Fibroblast of mammary gland (primary cell): Measurements from ENCODE around the gene AMER3.

Experiments
- DNase-seq: peaks from one replicate; pipeline ENCODE4 v3.0.0-alpha.2; 2010; ENCODE audit warnings: low read depth
- H3K4me3 ChIP-seq: 2 replicates; pipeline ENCODE4 v1.5.1; 2011; ENCODE audit warnings: low read depth, mild to moderate bottlenecking, low read length, moderate library complexity; ENCODE audit not compliant: control insufficient read depth
- TF ChIP-seq, protein P1 (sequence below): conservative IDR thresholded peaks from 2 replicates; pipeline ENCODE4 v1.5.1; 2011; ENCODE audit warnings: low read depth, low read length, inconsistent platforms; ENCODE audit not compliant: control insufficient read depth, insufficient read depth

AMER3 gene

DNA sequence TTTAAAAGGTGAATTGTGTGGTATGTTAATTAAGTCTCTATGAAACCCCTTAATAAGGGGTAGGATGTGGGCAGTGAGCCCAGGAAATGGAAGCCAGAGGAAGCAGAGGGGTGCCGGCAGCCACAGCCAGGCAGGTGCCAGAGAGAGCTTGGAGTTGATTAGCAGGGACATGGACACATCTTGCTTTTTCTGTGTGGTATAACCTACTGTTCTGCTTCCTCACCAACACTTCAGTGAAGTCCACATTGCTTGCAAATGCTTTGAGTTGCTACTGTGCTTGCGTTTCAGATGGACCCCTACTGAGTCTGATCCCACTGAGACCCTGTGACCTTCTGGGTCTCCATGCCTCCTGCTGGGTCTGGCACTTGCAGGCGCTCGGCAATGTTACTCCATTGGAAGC is 51.0 kb downstream of the AMER3 start:
- no peak overlapping the region for H3K4me3 ChIP-seq
- TF ChIP-seq, protein P1, sequence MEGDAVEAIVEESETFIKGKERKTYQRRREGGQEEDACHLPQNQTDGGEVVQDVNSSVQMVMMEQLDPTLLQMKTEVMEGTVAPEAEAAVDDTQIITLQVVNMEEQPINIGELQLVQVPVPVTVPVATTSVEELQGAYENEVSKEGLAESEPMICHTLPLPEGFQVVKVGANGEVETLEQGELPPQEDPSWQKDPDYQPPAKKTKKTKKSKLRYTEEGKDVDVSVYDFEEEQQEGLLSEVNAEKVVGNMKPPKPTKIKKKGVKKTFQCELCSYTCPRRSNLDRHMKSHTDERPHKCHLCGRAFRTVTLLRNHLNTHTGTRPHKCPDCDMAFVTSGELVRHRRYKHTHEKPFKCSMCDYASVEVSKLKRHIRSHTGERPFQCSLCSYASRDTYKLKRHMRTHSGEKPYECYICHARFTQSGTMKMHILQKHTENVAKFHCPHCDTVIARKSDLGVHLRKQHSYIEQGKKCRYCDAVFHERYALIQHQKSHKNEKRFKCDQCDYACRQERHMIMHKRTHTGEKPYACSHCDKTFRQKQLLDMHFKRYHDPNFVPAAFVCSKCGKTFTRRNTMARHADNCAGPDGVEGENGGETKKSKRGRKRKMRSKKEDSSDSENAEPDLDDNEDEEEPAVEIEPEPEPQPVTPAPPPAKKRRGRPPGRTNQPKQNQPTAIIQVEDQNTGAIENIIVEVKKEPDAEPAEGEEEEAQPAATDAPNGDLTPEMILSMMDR: no peak
- DNase-seq: no peak

DNA sequence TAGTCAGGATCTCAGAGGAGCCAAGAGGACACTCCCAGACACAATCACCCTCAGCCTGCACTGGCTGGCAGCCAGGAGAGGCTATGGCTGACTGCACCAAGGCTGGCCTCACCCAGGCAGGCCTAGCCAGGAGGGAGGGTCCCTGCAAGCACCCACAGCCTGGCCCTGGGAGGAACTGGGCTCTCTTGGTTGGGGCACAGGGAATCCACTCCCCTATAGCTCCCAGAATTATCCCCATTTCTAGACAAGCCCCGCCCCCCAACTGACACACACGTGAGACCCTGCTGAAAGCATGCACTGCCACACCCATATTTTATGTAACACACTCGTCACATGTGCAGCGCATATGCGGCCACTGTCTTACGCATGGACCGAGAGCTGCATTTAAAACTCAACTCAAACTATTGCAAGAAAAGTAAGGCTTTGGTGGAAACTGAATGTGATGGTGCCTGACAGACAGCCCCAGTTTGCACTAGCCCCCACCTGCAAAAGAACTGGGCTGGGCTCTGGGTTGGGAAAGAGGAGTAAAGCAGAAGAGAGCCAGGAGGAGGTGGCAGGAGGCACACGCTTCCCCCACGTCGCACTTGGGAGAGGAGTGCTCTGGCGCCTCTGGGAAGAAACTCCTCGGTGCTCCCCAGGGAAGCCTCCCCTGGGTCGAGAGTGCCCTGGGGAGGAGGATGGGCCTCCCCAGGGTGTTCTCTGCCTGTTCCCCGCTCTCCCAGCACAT is 52.5 kb downstream of the AMER3 start:
- no peak for DNase-seq
- TF ChIP-seq, protein P1: no peak
- H3K4me3 ChIP-seq: no peak overlapping the region

DNA sequence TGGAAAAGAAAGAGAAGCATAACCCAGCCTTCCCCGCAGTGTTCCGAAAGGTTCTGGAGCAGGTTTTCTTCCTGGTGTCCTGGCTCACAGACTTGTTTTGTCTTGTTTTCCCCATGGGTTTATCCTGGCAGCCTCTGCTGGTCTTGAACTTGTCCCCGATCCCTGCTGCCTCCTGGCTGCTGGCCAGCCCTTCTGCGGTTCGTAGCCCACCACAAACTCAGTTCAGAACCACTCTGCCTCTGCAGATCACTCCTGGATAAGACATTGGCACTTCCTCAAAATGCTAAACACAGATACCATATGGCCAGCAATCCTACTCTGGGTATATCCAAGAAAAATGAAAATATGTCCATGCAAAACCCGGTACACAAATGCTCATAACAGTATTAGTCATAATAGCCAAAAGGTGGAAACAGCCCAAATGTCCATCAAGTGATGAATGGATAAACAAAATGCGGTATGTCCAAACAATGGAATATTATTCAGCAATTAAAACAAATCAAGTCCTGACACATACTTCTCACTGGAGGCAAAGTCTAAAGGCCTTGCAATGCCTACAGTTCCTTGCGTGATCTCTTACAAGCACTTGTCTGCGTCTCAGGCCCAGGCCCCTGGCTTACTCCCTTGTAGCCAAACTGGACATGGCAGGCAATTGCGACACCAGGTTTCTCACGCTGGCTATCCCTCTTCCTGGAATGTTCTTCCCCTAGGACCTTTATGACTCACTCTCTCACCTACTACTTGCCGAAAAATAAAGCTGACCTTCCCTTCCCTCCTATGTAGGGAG is 53.3 kb downstream of the AMER3 start:
- TF ChIP-seq, protein P1: no peak
- no peak overlapping the region for H3K4me3 ChIP-seq
- peak; percentile 35 for DNase-seq

DNA sequence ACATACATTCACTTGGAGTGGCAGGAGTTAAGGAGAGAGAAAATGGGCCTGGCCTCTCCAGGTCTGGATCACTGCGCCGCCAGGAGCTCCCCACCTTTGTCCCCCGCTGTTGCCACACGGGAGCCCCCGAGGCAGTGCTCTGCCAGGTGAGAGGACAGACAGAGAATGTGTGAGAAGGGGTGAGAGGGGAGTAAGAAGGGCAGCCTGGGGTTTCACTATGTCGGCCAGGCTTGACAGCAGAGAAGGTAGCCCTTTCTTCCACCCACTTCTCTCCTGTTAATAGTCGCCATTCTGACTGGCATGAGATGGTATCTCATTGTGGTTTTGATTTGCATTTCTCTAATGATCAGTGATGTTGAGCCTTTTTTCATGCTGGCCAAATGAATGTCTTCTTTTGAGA is 55.1 kb downstream of the AMER3 start:
- no peak overlapping the region for H3K4me3 ChIP-seq
- TF ChIP-seq, protein P1: no peak
- DNase-seq: no peak

DNA sequence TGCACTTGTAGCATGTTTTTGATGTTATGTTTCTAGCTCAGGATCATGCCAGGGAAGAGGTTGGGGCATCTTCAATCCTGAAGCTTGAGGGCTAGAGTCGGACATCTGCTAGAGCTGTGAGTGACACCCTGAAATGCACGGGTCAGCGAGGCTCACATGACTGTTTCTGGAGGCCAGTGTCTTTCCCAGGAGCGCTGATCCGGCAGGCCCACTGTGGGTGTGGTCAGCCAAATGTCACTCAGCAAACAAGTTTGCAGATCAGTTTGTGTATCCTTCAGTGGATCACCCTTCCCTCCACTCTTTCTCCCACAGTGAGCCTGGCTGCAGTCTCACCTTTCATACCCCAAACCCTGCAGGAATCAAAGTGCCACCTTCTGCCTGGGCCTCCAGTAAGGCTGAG is 58.4 kb downstream of the AMER3 start:
- TF ChIP-seq, protein P1: no peak
- DNase-seq: no peak
- H3K4me3 ChIP-seq: no peak overlapping the region

DNA sequence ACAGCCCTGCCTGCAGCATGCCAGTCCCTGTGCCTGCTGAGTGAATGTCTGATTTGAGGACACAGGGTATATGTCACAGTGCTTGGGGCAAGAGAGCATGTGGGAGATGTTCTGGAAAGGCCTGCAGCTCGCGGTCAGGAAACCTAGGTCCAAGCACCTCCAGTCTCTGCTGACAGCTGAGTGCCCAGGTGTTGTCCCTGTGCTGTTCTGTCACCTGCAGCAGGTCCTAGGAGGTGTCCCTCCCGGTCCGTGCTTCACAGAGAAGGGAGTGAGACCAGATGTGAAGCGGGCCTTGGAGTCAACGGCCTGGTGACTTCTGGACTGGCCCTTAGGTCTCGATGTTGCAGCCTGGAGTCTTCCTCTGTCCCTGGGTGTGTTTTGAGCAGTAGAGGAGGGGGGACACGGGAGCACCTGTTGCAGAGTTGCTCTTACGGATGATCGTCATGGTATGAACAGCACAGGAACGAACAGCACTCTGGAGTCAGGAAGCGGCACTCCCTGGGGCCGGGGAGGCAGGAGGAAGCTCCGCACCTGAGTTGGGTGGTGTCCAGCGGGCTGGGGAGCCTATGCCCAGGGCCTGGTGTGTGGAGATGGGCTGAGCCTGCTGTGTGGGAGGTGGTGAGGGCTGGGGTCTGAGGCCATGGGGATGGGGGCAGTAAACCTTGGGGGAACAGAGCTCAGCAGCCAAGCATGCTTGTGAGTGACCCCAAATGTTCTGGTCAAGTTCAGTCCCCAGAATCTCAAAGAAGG is 59.8 kb downstream of the AMER3 start:
- H3K4me3 ChIP-seq: no peak overlapping the region
- no peak for DNase-seq
- TF ChIP-seq, protein P1: no peak
